ENCODE results near the gene TP73.
A peak's percentile ranks its signal among the peaks of the same experiment; 100 is the strongest.

DNA sequence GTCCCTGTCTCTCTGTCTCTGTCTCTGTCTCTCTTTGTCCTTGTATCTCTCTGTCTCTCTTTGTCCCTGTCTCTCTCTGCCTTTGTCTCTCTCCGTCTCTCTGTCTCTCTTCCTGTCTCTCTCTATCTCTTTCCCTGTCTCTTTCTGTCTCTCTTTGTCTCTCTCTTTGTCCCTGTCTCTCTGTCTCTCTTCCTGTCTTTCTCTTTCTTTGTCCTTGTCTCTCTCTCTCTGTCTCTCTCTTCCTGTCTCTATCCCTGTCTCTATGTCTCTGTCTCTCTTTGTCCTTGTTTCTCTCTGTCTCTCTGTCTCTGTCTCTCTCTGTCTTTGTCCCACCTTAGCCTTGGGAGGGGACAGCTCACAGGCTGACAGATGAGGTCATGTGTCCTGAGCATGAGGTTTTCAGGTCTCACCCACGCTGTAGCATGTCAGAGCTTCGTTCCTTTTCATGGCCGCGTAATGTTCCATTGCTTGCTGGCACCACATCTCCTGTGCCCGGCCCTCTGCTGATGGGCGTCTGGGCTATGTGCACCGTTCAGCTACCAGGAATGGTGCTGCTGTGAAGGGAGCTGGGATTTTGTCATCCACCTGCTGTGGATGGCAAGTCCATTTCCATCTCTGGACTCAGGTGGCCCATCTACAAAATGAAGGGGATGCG is 27.6 kb downstream of the TP73 start:
- TF ChIP-seq BHLHE40 (IDR thresholded peaks at IDR 0.05; ENCODE audit: borderline replicate concordance) (no peak), LEF1 (IDR thresholded peaks at IDR 0.05; ENCODE audit: borderline replicate concordance) (no peak), ZNF384 (IDR thresholded peaks at IDR 0.05) (no peak), HDGF (IDR thresholded peaks at IDR 0.05; ENCODE audit: borderline replicate concordance) (no peak), TARDBP (IDR thresholded peaks at IDR 0.05) (0 out of 2 replicates have a peak, but pooled peaks have one; percentile 24)

Data from HEK293T (cell line).